Measurements from ENCODE around the gene KRTAP3-3.

GRCh38 chr17:41009936-41010335 lies 16.0 kb upstream of the KRTAP3-3 start:
- TF ChIP-seq POLR2AphosphoS5 (IDR thresholded peaks at IDR 0.05; ENCODE audit: borderline replicate concordance, low read depth, low read length) (no peak), EZH2 (IDR thresholded peaks at IDR 0.05) (no peak), FOXP2 (optimal IDR thresholded peaks at IDR 0.05; ENCODE audit: control extremely low read depth, extremely low read length, insufficient read depth) (no peak)
